ENCODE data around the gene WNT2B.

The WNT2B gene

GRCh38 chr1:112505400-112505785 lies 3.4 kb upstream of the WNT2B start:
- DNase-seq = no peak

GRCh38 chr1:112505878-112506277 lies 2.9 kb upstream of the WNT2B start:
- no peak for DNase-seq

GRCh38 chr1:112506306-112506705 lies 2.5 kb upstream of the WNT2B start:
- DNase-seq = no peak

- no peak for DNase-seq
Observed at GRCh38 chr1:112506731-112507130, 2.0 kb upstream of the WNT2B start.

GRCh38 chr1:112507336-112507735 lies 1.4 kb upstream of the WNT2B start:
- DNase-seq = no peak

GRCh38 chr1:112507921-112508277 lies 866 bp upstream of the WNT2B start:
- no peak for DNase-seq

- no peak for DNase-seq
Observed at GRCh38 chr1:112509005-112509659, 367 bp downstream of the WNT2B start.

GRCh38 chr1:112509660-112510178 lies 954 bp downstream of the WNT2B start:
- DNase-seq = no peak

- DNase-seq = no peak
Observed at GRCh38 chr1:112510340-112510739, 1.6 kb downstream of the WNT2B start.

- no peak for DNase-seq
Observed at GRCh38 chr1:112511897-112512296, 3.1 kb downstream of the WNT2B start.

GRCh38 chr1:112513112-112513870 lies 4.5 kb downstream of the WNT2B start:
- no peak for DNase-seq

- DNase-seq = no peak
Observed at GRCh38 chr1:112514901-112515300, 6.1 kb downstream of the WNT2B start.

GRCh38 chr1:112515311-112516009 lies 6.7 kb downstream of the WNT2B start:
- DNase-seq = no peak

- DNase-seq = no peak
Observed at GRCh38 chr1:112516141-112516540, 7.4 kb downstream of the WNT2B start.

- no peak for DNase-seq
Observed at GRCh38 chr1:112517231-112517630, 8.5 kb downstream of the WNT2B start.

- DNase-seq = no peak
Observed at GRCh38 chr1:112517646-112518045, 8.9 kb downstream of the WNT2B start.

GRCh38 chr1:112518186-112518585 lies 9.4 kb downstream of the WNT2B start:
- DNase-seq = no peak

- DNase-seq = no peak
Observed at GRCh38 chr1:112520166-112520565, 11.4 kb downstream of the WNT2B start.

GRCh38 chr1:112522621-112523020 lies 13.9 kb downstream of the WNT2B start:
- DNase-seq = no peak

GRCh38 chr1:112524251-112524650 lies 15.5 kb downstream of the WNT2B start:
- DNase-seq = no peak

- DNase-seq = no peak
Observed at GRCh38 chr1:112524986-112525385, 16.2 kb downstream of the WNT2B start.

GRCh38 chr1:112527266-112528010 lies 18.7 kb downstream of the WNT2B start:
- DNase-seq = no peak

- DNase-seq = no peak
Observed at GRCh38 chr1:112528076-112528475, 19.3 kb downstream of the WNT2B start.

All from activated CD4-positive, alpha-beta T cell treated with anti-CD3 and anti-CD28 coated beads, Interleukin-2, amount 50 U/mL, for 16 hours (primary cell).